Suprapubic skin (tissue), 4 donors: ENCODE results near the gene DYNC2H1. TPM values are rescaled to one million over a fixed set of nuclear protein-coding genes. Genes with fewer than 3 reads are reported as not detected.

ENCODE experiments used
- DNase-seq, 2 donors: peaks; one replicate each; pipeline ENCODE4 v3.0.0-alpha.2; 2019; ENCODE audit warnings: low spot score in 2 of 2
- H3K27ac ChIP-seq: fragments of 200-600 bp; sonication (generic); one replicate; pipeline ENCODE4 v1.5.1; 2019
- H3K27me3 ChIP-seq: fragments of 200-600 bp; sonication (generic); one replicate; pipeline ENCODE4 v1.5.1; 2019
- H3K36me3 ChIP-seq: fragments of 200-600 bp; sonication (generic); one replicate; pipeline ENCODE4 v1.5.1; 2019
- H3K4me1 ChIP-seq: fragments of 200-600 bp; sonication (generic); one replicate; pipeline ENCODE4 v1.5.1; 2019
- H3K4me3 ChIP-seq: fragments of 200-600 bp; sonication (generic); one replicate; pipeline ENCODE4 v1.5.1; 2019; ENCODE audit warnings: mild to moderate bottlenecking
- H3K9me3 ChIP-seq: fragments of 200-600 bp; sonication (generic); one replicate; pipeline ENCODE4 v1.5.1; 2019
- EP300 ChIP-seq: sonication (generic); formaldehyde crosslinking; IDR thresholded peaks from one replicate; pipeline ENCODE4 v1.6.1; 2017; ENCODE audit warnings: antibody characterized with exemption
- POLR2A ChIP-seq, 2 donors: fragments of 450-650 bp; IDR thresholded peaks; one replicate each; pipeline ENCODE4 v1.6.1; 2017; ENCODE audit warnings: antibody characterized with exemption in 2 of 2, mild to moderate bottlenecking in 2 of 2, moderate library complexity in 2 of 2
- POLR2AphosphoS5 ChIP-seq, 3 donors: sonication (generic); formaldehyde crosslinking; IDR thresholded peaks; one replicate each; pipeline ENCODE4 v1.6.1; 2017; ENCODE audit warnings: antibody characterized with exemption in 3 of 3
- WGBS: methylation state at CpG from one replicate; pipeline ENCODE4 v1.1.5; 2018; 5-methylcytosine and 5-hydroxymethylcytosine counted together
- total RNA-seq, 4 donors: library from RNA; depleted of rRNA; stranded (reverse); fragments of >200 nt; gene quantifications; one replicate each; pipeline ENCODE4 v1.1.0, GENCODE V29; 2016
- TF ChIP-seq, protein P1 (sequence below), 2 donors: fragments of 200-600 bp in 1 of 2; fragments of 450-650 bp in 1 of 2; sonication (generic) in 1 of 2; IDR thresholded peaks; one replicate each; pipeline ENCODE4 v1.5.1; 2016 to 2019; ENCODE audit warnings: antibody characterized with exemption in 2 of 2, mild to moderate bottlenecking in 1 of 2, moderate library complexity in 1 of 2

The DYNC2H1 gene
- total RNA-seq, 4 donors from 2014 or later = 8.4 to 33.2 (median 11.5) TPM

DNA sequence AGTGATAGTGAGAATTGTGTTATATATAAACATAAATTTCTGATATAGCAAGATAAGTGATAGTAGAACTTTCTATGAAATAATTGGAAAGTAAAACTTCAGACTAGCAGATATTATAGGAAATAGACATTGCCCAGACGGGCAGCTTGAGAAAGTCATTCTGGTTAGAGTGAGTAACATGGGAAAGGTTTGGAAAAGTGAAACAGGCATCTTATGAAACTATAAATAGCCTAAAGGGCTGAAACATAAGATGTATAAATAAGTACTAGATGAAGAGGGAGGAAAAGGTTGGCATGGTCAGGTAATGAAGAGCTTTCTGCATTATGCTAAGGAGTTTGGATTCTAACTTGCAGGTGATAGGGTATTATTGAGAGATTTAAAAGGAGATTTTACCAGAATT lies 101.3 kb downstream of the DYNC2H1 start:
- TF ChIP-seq EP300 (no peak), POLR2AphosphoS5 (IDR thresholded peaks at IDR 0.05) (no peak), POLR2A (IDR thresholded peaks at IDR 0.05) (no peak)
- Histone ChIP-seq H3K36me3 (peaks cover under 1% of the 10 kb centered on the region), H3K9me3 (no peaks in the 10 kb centered on the region), H3K4me1 (no peaks in the 10 kb centered on the region), H3K27ac (no peak overlapping the region), H3K4me3 (no peak overlapping the region), H3K27me3 (no peaks in the 10 kb centered on the region)
- WGBS = 75% methylated on average over 1 of the region's 1 CpG
- no peak for DNase-seq

DNA sequence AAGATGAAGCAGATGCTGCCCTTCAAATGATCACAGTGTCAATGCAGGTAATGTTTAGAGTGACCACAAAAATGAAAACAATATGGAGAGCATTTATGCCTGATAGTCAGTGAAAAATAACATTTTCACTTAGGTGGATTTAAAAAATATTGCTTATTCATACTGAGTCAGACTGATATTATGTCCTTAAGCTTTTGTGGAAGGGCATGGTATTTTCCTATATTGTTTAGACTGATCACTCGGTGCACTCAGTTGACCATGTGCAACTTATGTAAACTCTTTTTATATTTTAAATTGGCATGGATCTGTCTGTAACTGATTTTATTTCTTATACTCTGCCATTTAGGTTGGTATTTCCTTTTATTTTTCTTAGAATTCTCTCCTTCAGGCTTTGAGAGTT lies 106.6 kb downstream of the DYNC2H1 start:
- Histone ChIP-seq H3K4me3 (no peak overlapping the region), H3K27ac (no peak overlapping the region), H3K4me1 (no peaks in the 10 kb centered on the region), H3K9me3 (no peaks in the 10 kb centered on the region), H3K36me3 (no peaks in the 10 kb centered on the region), H3K27me3 (no peaks in the 10 kb centered on the region)
- TF ChIP-seq POLR2AphosphoS5 (IDR thresholded peaks at IDR 0.05) = no peak
- no peak for TF ChIP-seq POLR2A (IDR thresholded peaks at IDR 0.05)
- TF ChIP-seq, protein P1, sequence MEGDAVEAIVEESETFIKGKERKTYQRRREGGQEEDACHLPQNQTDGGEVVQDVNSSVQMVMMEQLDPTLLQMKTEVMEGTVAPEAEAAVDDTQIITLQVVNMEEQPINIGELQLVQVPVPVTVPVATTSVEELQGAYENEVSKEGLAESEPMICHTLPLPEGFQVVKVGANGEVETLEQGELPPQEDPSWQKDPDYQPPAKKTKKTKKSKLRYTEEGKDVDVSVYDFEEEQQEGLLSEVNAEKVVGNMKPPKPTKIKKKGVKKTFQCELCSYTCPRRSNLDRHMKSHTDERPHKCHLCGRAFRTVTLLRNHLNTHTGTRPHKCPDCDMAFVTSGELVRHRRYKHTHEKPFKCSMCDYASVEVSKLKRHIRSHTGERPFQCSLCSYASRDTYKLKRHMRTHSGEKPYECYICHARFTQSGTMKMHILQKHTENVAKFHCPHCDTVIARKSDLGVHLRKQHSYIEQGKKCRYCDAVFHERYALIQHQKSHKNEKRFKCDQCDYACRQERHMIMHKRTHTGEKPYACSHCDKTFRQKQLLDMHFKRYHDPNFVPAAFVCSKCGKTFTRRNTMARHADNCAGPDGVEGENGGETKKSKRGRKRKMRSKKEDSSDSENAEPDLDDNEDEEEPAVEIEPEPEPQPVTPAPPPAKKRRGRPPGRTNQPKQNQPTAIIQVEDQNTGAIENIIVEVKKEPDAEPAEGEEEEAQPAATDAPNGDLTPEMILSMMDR (IDR thresholded peaks at IDR 0.05) = no peak
- TF ChIP-seq EP300 = no peak
- WGBS = 97% methylated on average over 1 of the region's 1 CpG
- no peak for DNase-seq

DNA sequence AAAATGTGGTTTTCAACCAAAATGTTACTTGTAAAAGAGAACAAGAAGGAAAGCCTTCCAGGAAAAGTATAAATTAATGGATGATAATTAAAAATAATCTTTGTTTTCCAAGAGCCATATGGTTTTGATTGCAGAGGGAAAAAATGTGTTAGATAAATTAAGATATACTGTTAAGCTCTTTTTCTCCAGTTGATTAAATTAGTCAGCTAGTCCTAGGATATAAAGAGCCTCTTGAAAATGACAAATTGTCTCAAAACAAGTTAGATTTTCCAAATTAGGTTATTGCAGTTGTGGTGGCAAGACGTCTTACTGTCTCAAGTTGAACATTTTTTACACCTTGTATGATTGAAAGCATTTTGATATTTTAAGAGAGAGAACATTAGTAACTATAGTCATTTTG lies 110.9 kb downstream of the DYNC2H1 start:
- H3K27ac ChIP-seq = no peak overlapping the region
- no peaks in the 10 kb centered on the region for H3K4me1 ChIP-seq
- 82% methylated on average over 1 of the region's 1 CpG for WGBS
- no peaks in the 10 kb centered on the region for H3K9me3 ChIP-seq
- TF ChIP-seq POLR2AphosphoS5 (IDR thresholded peaks at IDR 0.05) (no peak), POLR2A (IDR thresholded peaks at IDR 0.05) (no peak), EP300 (no peak)
- TF ChIP-seq, protein P1 (IDR thresholded peaks at IDR 0.05) = no peak
- H3K27me3 ChIP-seq = no peaks in the 10 kb centered on the region
- no peak overlapping the region for H3K4me3 ChIP-seq
- peaks cover 6% of the 10 kb centered on the region for H3K36me3 ChIP-seq
- DNase-seq = no peak

DNA sequence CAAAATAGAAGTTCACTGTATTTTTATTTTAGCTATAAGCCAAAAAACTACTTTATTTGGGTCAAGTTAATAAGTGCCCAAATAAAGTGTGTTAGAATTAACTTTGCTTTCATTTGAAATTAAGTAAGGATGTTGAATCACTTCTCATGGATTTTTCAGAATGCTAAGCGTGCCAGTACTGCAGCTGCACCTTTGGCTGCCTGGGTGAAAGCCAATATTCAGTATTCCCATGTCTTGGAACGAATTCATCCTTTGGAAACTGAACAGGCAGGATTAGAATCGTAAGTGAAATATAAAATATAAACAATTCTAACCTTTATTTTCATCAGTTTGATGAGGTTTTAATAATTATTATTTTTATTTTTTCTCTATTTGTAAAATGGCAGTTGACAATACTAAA lies 113.6 kb downstream of the DYNC2H1 start:
- 35% methylated on average over 3 of the region's 3 CpGs for WGBS
- no peak overlapping the region for H3K4me3 ChIP-seq
- H3K27me3 ChIP-seq = no peaks in the 10 kb centered on the region
- H3K27ac ChIP-seq = no peak overlapping the region
- TF ChIP-seq, protein P1 (IDR thresholded peaks at IDR 0.05) = no peak
- TF ChIP-seq POLR2A (IDR thresholded peaks at IDR 0.05) = no peak
- TF ChIP-seq POLR2AphosphoS5 (IDR thresholded peaks at IDR 0.05) = no peak
- TF ChIP-seq EP300 = no peak
- no peaks in the 10 kb centered on the region for H3K4me1 ChIP-seq
- DNase-seq = no peak
- peaks cover 6% of the 10 kb centered on the region for H3K36me3 ChIP-seq
- no peaks in the 10 kb centered on the region for H3K9me3 ChIP-seq

DNA sequence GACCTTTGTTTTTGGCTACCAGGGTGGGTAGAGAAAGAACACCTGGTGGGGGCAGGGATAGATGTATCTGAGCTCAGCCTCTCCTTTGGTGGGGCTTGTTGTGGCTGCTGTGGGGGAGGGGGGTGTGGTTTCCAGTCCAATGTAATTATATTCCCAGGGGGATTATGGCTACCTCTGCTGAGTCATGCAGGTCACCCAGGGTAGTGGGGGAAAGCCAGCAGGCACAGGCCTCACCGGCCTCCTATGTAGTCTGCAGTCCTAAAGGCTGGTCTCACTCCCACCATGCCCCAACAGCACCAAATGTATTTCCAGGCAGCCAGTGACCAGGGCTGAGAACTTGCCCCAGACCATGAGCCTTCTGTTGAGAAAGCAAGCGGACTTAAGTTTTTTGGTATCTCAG lies 119.6 kb downstream of the DYNC2H1 start:
- Histone ChIP-seq H3K9me3 (no peaks in the 10 kb centered on the region), H3K27me3 (no peaks in the 10 kb centered on the region), H3K36me3 (peaks cover 2% of the 10 kb centered on the region), H3K27ac (no peak overlapping the region), H3K4me3 (no peak overlapping the region), H3K4me1 (no peaks in the 10 kb centered on the region)
- 100% methylated on average over 1 of the region's 2 CpGs for WGBS
- DNase-seq = no peak
- TF ChIP-seq POLR2A (IDR thresholded peaks at IDR 0.05) = no peak
- TF ChIP-seq, protein P1 (IDR thresholded peaks at IDR 0.05) = no peak
- no peak for TF ChIP-seq EP300
- no peak for TF ChIP-seq POLR2AphosphoS5 (IDR thresholded peaks at IDR 0.05)

DNA sequence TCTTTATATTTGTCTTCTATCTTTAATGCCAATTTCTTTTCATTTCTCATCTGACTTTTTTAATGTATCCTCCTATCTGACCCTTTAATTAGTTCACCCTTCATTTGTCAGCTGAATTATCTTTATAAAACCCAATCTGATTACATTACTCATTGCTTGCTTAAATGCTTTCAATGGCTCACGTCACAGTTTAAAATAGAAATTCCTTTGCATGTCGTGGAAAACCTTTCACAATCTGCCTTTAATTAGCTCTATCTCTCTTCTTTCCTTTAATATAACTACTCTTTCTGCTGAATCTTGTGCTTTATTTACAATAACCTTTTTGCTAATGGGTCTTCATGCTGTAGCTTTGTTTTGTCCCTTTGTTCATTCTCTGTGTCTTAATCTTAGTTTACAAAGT lies 125.7 kb downstream of the DYNC2H1 start:
- Histone ChIP-seq H3K9me3 (no peaks in the 10 kb centered on the region), H3K4me3 (no peak overlapping the region), H3K27ac (no peak overlapping the region), H3K4me1 (no peaks in the 10 kb centered on the region), H3K36me3 (peaks cover 7% of the 10 kb centered on the region), H3K27me3 (no peaks in the 10 kb centered on the region)
- WGBS = 76% methylated on average over 2 of the region's 2 CpGs
- TF ChIP-seq, protein P1 (IDR thresholded peaks at IDR 0.05) = no peak
- TF ChIP-seq EP300 = no peak
- TF ChIP-seq POLR2AphosphoS5 (IDR thresholded peaks at IDR 0.05) = no peak
- no peak for TF ChIP-seq POLR2A (IDR thresholded peaks at IDR 0.05)
- DNase-seq = no peak
